ENCODE measurements around the gene FBXW9.
"Not testable (repeated sequence)": the region's sequence is repeated elsewhere in the genome, so short reads cannot be mapped to it uniquely, and the experiment has no call there.

Gene FBXW9

GRCh38 chr19:12708641-12709040 lies 12.2 kb upstream of the FBXW9 start:
- no peak for TF ChIP-seq CTCF (IDR thresholded peaks at IDR 0.05; ENCODE audit: borderline replicate concordance, insufficient read depth, low read depth, low read length)
- no peak overlapping the region for H3K4me3 ChIP-seq (ENCODE audit: low read depth, low read length)

- TF ChIP-seq CTCF (IDR thresholded peaks at IDR 0.05; ENCODE audit: borderline replicate concordance, insufficient read depth, low read depth, low read length): no peak
- H3K4me3 ChIP-seq (ENCODE audit: low read depth, low read length): no peak overlapping the region
Measured at GRCh38 chr19:12706332-12706718, 9.9 kb upstream of the FBXW9 start.

GRCh38 chr19:12705654-12706331 lies 9.4 kb upstream of the FBXW9 start:
- no peak for TF ChIP-seq CTCF (IDR thresholded peaks at IDR 0.05; ENCODE audit: borderline replicate concordance, insufficient read depth, low read depth, low read length)
- H3K4me3 ChIP-seq (ENCODE audit: low read depth, low read length): no peak overlapping the region

GRCh38 chr19:12705169-12705568 lies 8.7 kb upstream of the FBXW9 start:
- no peak overlapping the region for H3K4me3 ChIP-seq (ENCODE audit: low read depth, low read length)
- no peak for TF ChIP-seq CTCF (IDR thresholded peaks at IDR 0.05; ENCODE audit: borderline replicate concordance, insufficient read depth, low read depth, low read length)

GRCh38 chr19:12703046-12703445 lies 6.6 kb upstream of the FBXW9 start:
- no peak overlapping the region for H3K4me3 ChIP-seq (ENCODE audit: low read depth, low read length)
- no peak for TF ChIP-seq CTCF (IDR thresholded peaks at IDR 0.05; ENCODE audit: borderline replicate concordance, insufficient read depth, low read depth, low read length)

GRCh38 chr19:12701596-12702282 lies 5.3 kb upstream of the FBXW9 start:
- H3K4me3 ChIP-seq (ENCODE audit: low read depth, low read length): no peak overlapping the region
- no peak for TF ChIP-seq CTCF (IDR thresholded peaks at IDR 0.05; ENCODE audit: borderline replicate concordance, insufficient read depth, low read depth, low read length)

GRCh38 chr19:12698138-12698537 lies 1.7 kb upstream of the FBXW9 start:
- TF ChIP-seq CTCF (IDR thresholded peaks at IDR 0.05; ENCODE audit: borderline replicate concordance, insufficient read depth, low read depth, low read length): no peak
- H3K4me3 ChIP-seq (ENCODE audit: low read depth, low read length): no peak overlapping the region

- not testable (repeated sequence) for H3K4me3 ChIP-seq (ENCODE audit: low read depth, low read length)
Measured at GRCh38 chr19:12697425-12697824, 994 bp upstream of the FBXW9 start.

Data from GM12875 (cell line).